Neutrophil (primary cell): ENCODE data around the gene GPR158.

Source experiments
- H3K27ac ChIP-seq: fragments of 200-600 bp; sonication (generic); 2 replicates; pipeline ENCODE4 v1.5.1; 2016; ENCODE audit warnings: mild to moderate bottlenecking, moderate library complexity
- H3K27me3 ChIP-seq: fragments of 200-600 bp; sonication (generic); 2 replicates; pipeline ENCODE4 v1.6.0; 2016; ENCODE audit warnings: mild to moderate bottlenecking
- H3K36me3 ChIP-seq: fragments of 200-600 bp; sonication (generic); 2 replicates; pipeline ENCODE4 v1.5.1; 2017
- H3K4me1 ChIP-seq, 2 experiments: fragments of 200-600 bp in 1 of 2; sonication (generic) in 1 of 2; 1 replicate in 1 of 2; 2 replicates in 1 of 2; pipeline versions ENCODE4 v1.5.1 to v1.6.1; 2013 to 2016; ENCODE audit warnings: low read depth in 1 of 2, low read length in 1 of 2, mild to moderate bottlenecking in 1 of 2, moderate library complexity in 1 of 2; ENCODE audit not compliant: control insufficient read depth in 1 of 2, insufficient read depth in 1 of 2
- H3K4me3 ChIP-seq, 2 experiments: fragments of 200-600 bp in 1 of 2; sonication (generic) in 1 of 2; 1 replicate in 1 of 2; 2 replicates in 1 of 2; pipeline ENCODE4 v1.5.1; 2013 to 2016; ENCODE audit warnings: low read depth in 1 of 2, low read length in 1 of 2, mild to moderate bottlenecking in 1 of 2, moderate library complexity in 1 of 2
- H3K9me3 ChIP-seq: fragments of 200-600 bp; sonication (generic); 2 replicates; pipeline ENCODE4 v1.5.1; 2016
- TF ChIP-seq, protein P1 (sequence below): fragments of 200-600 bp; sonication (generic); IDR thresholded peaks from 2 replicates; pipeline ENCODE4 v1.5.1; 2016; ENCODE audit warnings: antibody characterized with exemption

GPR158 gene

GRCh38 chr10:25175527-25176420 is 973 bp downstream of the GPR158 start:
- no peaks in the 10 kb centered on the region for H3K9me3 ChIP-seq
- peaks cover 73% of the 10 kb centered on the region for H3K27me3 ChIP-seq
- H3K36me3 ChIP-seq, result no peaks in the 10 kb centered on the region
- no peaks in the 10 kb centered on the region for H3K4me1 ChIP-seq
- no peak overlapping the region for H3K4me3 ChIP-seq
- H3K27ac ChIP-seq, result no peak overlapping the region
- TF ChIP-seq, protein P1, sequence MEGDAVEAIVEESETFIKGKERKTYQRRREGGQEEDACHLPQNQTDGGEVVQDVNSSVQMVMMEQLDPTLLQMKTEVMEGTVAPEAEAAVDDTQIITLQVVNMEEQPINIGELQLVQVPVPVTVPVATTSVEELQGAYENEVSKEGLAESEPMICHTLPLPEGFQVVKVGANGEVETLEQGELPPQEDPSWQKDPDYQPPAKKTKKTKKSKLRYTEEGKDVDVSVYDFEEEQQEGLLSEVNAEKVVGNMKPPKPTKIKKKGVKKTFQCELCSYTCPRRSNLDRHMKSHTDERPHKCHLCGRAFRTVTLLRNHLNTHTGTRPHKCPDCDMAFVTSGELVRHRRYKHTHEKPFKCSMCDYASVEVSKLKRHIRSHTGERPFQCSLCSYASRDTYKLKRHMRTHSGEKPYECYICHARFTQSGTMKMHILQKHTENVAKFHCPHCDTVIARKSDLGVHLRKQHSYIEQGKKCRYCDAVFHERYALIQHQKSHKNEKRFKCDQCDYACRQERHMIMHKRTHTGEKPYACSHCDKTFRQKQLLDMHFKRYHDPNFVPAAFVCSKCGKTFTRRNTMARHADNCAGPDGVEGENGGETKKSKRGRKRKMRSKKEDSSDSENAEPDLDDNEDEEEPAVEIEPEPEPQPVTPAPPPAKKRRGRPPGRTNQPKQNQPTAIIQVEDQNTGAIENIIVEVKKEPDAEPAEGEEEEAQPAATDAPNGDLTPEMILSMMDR, result no peak

GRCh38 chr10:25176421-25176968 is 1.7 kb downstream of the GPR158 start:
- TF ChIP-seq, protein P1, result no peak
- peaks cover 73% of the 10 kb centered on the region for H3K27me3 ChIP-seq

GRCh38 chr10:25177093-25177753 is 2.4 kb downstream of the GPR158 start:
- no peaks in the 10 kb centered on the region for H3K9me3 ChIP-seq
- TF ChIP-seq, protein P1, result no peak
- H3K36me3 ChIP-seq, result no peaks in the 10 kb centered on the region
- no peak overlapping the region for H3K4me3 ChIP-seq
- H3K27ac ChIP-seq, result no peak overlapping the region
- peaks cover 71% of the 10 kb centered on the region for H3K27me3 ChIP-seq
- no peaks in the 10 kb centered on the region for H3K4me1 ChIP-seq

More at GRCh38 chr10:25176421-25176968, 1.7 kb downstream of the GPR158 start:
- H3K36me3 ChIP-seq, result no peaks in the 10 kb centered on the region
- no peaks in the 10 kb centered on the region for H3K4me1 ChIP-seq
- H3K27ac ChIP-seq, result no peak overlapping the region
- H3K9me3 ChIP-seq, result no peaks in the 10 kb centered on the region
- H3K4me3 ChIP-seq, result no peak overlapping the region

- no peak overlapping the region for H3K27ac ChIP-seq
- no peaks in the 10 kb centered on the region for H3K36me3 ChIP-seq
- H3K4me1 ChIP-seq, result no peaks in the 10 kb centered on the region
- TF ChIP-seq, protein P1, result no peak
- H3K27me3 ChIP-seq, result peaks cover 66% of the 10 kb centered on the region
- H3K4me3 ChIP-seq, result no peak overlapping the region
- H3K9me3 ChIP-seq, result no peaks in the 10 kb centered on the region
Measured at GRCh38 chr10:25177754-25178135, 2.9 kb downstream of the GPR158 start.

DNA sequence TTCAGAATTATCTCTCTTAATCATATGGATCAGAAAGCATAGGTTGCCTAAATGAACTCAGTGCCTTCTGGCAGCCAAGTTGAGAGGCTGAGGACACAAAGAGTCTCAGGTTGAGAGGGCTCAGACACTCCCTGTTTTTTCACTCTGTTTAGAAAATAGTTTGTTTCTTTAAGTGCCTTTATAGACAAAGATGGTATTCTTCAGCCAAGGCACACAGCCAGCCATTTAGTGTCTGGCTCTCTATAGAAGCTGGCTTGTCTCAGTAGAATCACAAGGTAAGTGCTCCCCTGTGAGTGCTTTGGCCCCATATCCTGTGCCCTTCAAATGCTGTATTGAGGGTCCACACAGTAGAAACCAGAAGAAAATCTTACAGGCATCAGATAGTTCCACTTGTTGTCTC is 3.6 kb downstream of the GPR158 start:
- no peak overlapping the region for H3K4me3 ChIP-seq
- TF ChIP-seq, protein P1, result no peak
- H3K4me1 ChIP-seq, result no peaks in the 10 kb centered on the region
- H3K27ac ChIP-seq, result no peak overlapping the region
- H3K9me3 ChIP-seq, result no peaks in the 10 kb centered on the region
- H3K27me3 ChIP-seq, result peaks cover 59% of the 10 kb centered on the region
- no peaks in the 10 kb centered on the region for H3K36me3 ChIP-seq
